Urothelium cell line (cell line): ENCODE data around the gene BEGAIN.

ENCODE experiments used
- DNase-seq: peaks from one replicate; pipeline ENCODE4 v3.0.0; 2011; ENCODE audit warnings: low spot score, mixed read lengths
- FAIRE-seq: peaks from 2 replicates; lab custom pipeline; 2011; peaks lifted over from hg19 to GRCh38; lab: Jason Lieb, UNC

BEGAIN gene

GRCh38 chr14:100584056-100585031 lies 2.9 kb downstream of the BEGAIN start:
- no peak for FAIRE-seq
- no peak for DNase-seq

GRCh38 chr14:100583245-100583644 lies 4.0 kb downstream of the BEGAIN start:
- DNase-seq (no peak), FAIRE-seq (no peak)

- DNase-seq (no peak), FAIRE-seq (no peak)
These were observed 4.6 kb downstream of the BEGAIN start for GRCh38 chr14:100582496-100583165.

- no peak for DNase-seq
- no peak for FAIRE-seq
These were observed 5.7 kb downstream of the BEGAIN start for GRCh38 chr14:100581228-100582145.

- FAIRE-seq (no peak), DNase-seq (no peak)
These were observed 6.6 kb downstream of the BEGAIN start for GRCh38 chr14:100580316-100581227.

GRCh38 chr14:100578552-100578951 lies 8.7 kb downstream of the BEGAIN start:
- DNase-seq: no peak
- FAIRE-seq: no peak

GRCh38 chr14:100577986-100578431 lies 9.2 kb downstream of the BEGAIN start:
- FAIRE-seq: no peak

GRCh38 chr14:100577321-100577985 lies 9.8 kb downstream of the BEGAIN start:
- no peak for FAIRE-seq
- no peak for DNase-seq

More at GRCh38 chr14:100577986-100578431, 9.2 kb downstream of the BEGAIN start:
- no peak for DNase-seq

- FAIRE-seq: no peak
- DNase-seq: no peak
These were observed 10.8 kb downstream of the BEGAIN start for GRCh38 chr14:100576091-100577085.

GRCh38 chr14:100575266-100575995 lies 11.8 kb downstream of the BEGAIN start:
- DNase-seq (no peak), FAIRE-seq (no peak)

GRCh38 chr14:100574642-100575031 lies 12.6 kb downstream of the BEGAIN start:
- no peak for FAIRE-seq
- no peak for DNase-seq

- DNase-seq: no peak
- no peak for FAIRE-seq
These were observed 13.2 kb downstream of the BEGAIN start for GRCh38 chr14:100573757-100574641.

- FAIRE-seq (no peak), DNase-seq (no peak)
These were observed 14.0 kb downstream of the BEGAIN start for GRCh38 chr14:100573002-100573756.

GRCh38 chr14:100572543-100572942 lies 14.7 kb downstream of the BEGAIN start:
- FAIRE-seq (no peak), DNase-seq (no peak)

- FAIRE-seq (no peak), DNase-seq (no peak)
These were observed 15.4 kb downstream of the BEGAIN start for GRCh38 chr14:100571837-100572236.
